AG04450 (cell line): ENCODE data around the gene AMN. TPM values are rescaled to one million over a fixed set of nuclear protein-coding genes. Genes with fewer than 3 reads are reported as not detected.

Source experiments
- CTCF ChIA-PET: fragments of 300-600, 350-600 bp; formaldehyde crosslinking; extraction: SDS; loops from one replicate; lab custom pipeline; 2022; ENCODE audit warnings: antibody characterized with exemption, inconsistent platforms; lab: Charles Lee
- POLR2A ChIA-PET: fragments of 350-600 bp; formaldehyde crosslinking; extraction: SDS; loops from one replicate; lab custom pipeline; 2021; ENCODE audit warnings: antibody characterized with exemption, inconsistent platforms; lab: Yijun Ruan, JAX
- DNase-seq: peaks from one replicate; pipeline ENCODE4 v3.0.0-alpha.2; 2011; ENCODE audit warnings: low read depth, low spot score
- H3K27ac ChIP-seq: one replicate; pipeline ENCODE4 v1.5.1; 2012; ENCODE audit warnings: low read depth, low read length, control low read depth
- H3K27me3 ChIP-seq: one replicate; pipeline ENCODE4 v1.6.0; 2012; ENCODE audit warnings: low read length; ENCODE audit not compliant: control insufficient read depth, insufficient read depth
- H3K4me3 ChIP-seq: 2 replicates; pipeline ENCODE4 v1.5.1; 2011; ENCODE audit warnings: mild to moderate bottlenecking, low read depth, low read length, control low read depth
- H3K9me3 ChIP-seq: 2 replicates; pipeline ENCODE4 v1.5.1; 2012; ENCODE audit warnings: low read length; ENCODE audit not compliant: control insufficient read depth, insufficient read depth
- polyA plus RNA-seq: library from polyadenylated mRNA; depleted of rRNA; stranded (reverse); fragments of >200 nt; gene quantifications from 2 replicates; pipeline ENCODE4 v1.2.3, GENCODE V29; 2011
- TF ChIP-seq, protein P1 (sequence below): IDR thresholded peaks from 2 replicates; pipeline ENCODE4 v1.5.1; 2011; ENCODE audit warnings: low read depth, low read length, control low read depth, inconsistent platforms

AMN gene
- polyA plus RNA-seq, 1 experiment, result 0.06 TPM

DNA sequence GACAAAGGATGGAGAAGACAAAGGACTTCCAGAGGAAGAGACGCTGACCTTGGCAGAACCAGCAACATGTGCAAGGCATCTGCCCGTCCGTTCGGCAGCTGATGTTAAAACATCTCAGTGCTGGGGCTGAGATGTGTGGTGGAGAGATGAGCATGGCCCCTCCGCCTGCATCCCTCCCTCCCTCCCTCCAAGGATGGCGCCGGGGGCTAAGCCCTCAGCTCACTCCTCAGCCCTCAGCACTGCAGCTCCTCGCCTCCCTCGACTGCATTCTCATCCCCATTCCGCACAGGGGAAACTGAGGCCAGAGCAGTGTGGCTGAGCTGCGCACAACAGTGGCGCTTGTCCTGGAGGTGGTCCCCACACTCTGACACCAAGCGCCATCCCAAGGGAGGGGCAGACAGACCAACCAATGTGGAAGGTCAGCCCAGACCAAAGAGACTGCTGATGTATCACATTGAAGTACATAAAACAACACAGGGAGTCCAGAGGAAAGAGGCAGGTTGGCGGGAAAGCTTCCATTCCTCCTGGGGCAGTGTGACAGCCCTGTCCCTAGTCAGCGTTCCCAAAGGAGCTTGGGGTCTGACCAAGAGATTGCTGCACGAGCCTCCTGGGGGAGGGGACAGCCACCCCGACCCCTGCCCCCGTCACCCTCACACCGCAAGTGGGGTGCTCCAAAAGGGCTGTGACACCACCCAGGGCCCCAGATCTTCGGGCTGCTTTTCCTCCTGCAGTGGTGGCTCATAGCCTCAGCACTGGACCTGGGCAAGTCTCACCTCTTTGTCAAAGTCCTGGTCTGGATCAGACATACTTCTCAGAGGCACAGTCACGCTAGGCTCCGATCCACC is 15.1 kb downstream of the AMN start:
- Histone ChIP-seq H3K27ac (no peak overlapping the region), H3K27me3 (no peaks in the 10 kb centered on the region), H3K9me3 (no peaks in the 10 kb centered on the region; the same call in 1 of the 2 replicates), H3K4me3 (no peak overlapping the region)
- ChIA-PET CTCF (no interaction called here), POLR2A (no interaction called here)
- TF ChIP-seq, protein P1, sequence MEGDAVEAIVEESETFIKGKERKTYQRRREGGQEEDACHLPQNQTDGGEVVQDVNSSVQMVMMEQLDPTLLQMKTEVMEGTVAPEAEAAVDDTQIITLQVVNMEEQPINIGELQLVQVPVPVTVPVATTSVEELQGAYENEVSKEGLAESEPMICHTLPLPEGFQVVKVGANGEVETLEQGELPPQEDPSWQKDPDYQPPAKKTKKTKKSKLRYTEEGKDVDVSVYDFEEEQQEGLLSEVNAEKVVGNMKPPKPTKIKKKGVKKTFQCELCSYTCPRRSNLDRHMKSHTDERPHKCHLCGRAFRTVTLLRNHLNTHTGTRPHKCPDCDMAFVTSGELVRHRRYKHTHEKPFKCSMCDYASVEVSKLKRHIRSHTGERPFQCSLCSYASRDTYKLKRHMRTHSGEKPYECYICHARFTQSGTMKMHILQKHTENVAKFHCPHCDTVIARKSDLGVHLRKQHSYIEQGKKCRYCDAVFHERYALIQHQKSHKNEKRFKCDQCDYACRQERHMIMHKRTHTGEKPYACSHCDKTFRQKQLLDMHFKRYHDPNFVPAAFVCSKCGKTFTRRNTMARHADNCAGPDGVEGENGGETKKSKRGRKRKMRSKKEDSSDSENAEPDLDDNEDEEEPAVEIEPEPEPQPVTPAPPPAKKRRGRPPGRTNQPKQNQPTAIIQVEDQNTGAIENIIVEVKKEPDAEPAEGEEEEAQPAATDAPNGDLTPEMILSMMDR, result no peak
- DNase-seq, result no peak

DNA sequence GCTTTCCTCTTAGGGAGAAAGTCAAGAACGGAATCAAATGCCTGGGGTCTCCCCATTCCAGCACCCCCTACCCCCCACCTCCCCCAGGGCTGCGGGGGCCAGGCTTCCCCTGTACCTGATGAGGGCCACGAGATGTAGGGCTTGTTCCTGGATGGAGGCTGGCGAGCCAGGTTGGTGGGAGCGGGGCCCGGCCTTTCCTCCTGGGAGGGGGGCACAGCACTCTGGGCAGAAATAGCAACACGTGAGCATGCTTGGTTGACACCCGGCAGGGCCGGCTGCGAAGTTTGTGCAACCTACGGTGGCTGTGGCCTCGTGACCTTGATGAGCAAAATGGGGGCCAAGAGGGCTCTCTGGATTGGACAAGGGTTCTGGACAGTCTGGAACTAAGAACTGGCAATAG is 15.7 kb downstream of the AMN start:
- no peaks in the 10 kb centered on the region for H3K27me3 ChIP-seq
- ChIA-PET POLR2A (no interaction called here), CTCF (no interaction called here)
- TF ChIP-seq, protein P1, result no peak
- no peak overlapping the region for H3K4me3 ChIP-seq
- no peak overlapping the region for H3K27ac ChIP-seq
- no peak for DNase-seq
- no peaks in the 10 kb centered on the region; the same call in 1 of the 2 replicates for H3K9me3 ChIP-seq

DNA sequence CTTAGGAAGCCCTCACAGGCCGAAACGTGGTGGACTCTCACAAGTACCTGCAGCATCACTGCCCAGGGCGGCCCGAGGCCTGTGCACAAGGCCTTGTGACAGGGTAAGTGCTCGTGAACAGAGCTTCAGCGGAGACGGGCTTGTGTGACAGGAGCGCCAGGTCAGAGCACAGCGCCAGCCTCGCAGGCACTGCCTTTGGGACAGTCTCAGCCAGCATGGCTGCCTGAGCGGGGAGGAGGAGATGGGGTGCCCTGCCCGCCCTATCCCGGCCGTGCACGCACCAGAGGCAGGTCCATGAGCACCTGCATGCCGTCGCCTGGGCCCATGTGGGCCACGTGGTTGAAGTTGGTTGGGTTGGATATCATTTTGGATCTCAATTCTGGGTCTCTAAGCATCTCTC is 16.9 kb downstream of the AMN start:
- H3K27me3 ChIP-seq, result no peaks in the 10 kb centered on the region
- TF ChIP-seq, protein P1, result no peak
- no peak overlapping the region for H3K4me3 ChIP-seq
- H3K27ac ChIP-seq, result no peak overlapping the region
- ChIA-PET CTCF (no interaction called here), POLR2A (no interaction called here)
- no peak for DNase-seq
- no peaks in the 10 kb centered on the region; the same call in 1 of the 2 replicates for H3K9me3 ChIP-seq

DNA sequence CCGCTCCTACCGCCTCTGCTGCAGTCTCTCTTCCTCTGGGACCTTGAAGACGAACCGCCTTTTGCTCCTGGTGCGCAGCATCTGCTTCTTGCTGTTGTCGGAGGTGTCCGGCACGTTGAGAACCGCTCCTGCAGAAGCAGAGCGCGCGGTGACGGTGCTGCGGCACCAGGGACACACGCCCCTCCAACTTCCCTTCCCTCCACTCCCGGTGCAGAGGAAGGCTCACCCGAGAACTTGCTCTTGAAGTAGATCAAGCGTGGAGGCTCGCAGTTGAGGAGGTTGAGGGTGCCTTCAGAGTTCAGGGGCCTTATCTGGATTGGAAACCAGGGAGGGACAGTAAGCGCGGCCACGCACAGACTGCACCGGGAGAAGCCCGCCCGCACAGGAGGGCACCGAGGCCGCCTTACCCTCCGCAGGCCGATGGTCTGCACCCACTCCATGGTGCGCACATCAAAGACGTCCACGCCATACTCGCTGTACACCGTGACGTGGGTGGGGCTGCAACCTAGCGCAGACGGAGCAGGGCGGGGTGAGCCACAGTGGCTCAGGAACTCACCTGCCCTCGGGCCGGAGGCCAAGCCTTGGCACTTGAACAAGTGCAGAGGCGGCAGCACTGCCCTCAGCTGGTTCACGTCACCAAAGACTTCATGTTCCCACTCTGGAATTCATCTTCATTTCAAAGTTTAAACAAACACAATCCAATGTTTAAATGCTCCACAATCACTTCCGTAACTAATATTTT is 17.5 kb downstream of the AMN start:
- no peaks in the 10 kb centered on the region for H3K27me3 ChIP-seq
- CTCF ChIA-PET, result no interaction called here
- H3K9me3 ChIP-seq, result no peaks in the 10 kb centered on the region; the same call in 1 of the 2 replicates
- H3K27ac ChIP-seq, result no peak overlapping the region
- TF ChIP-seq, protein P1, result no peak
- DNase-seq, result no peak
- POLR2A ChIA-PET, result no interaction called here
- no peak overlapping the region for H3K4me3 ChIP-seq

DNA sequence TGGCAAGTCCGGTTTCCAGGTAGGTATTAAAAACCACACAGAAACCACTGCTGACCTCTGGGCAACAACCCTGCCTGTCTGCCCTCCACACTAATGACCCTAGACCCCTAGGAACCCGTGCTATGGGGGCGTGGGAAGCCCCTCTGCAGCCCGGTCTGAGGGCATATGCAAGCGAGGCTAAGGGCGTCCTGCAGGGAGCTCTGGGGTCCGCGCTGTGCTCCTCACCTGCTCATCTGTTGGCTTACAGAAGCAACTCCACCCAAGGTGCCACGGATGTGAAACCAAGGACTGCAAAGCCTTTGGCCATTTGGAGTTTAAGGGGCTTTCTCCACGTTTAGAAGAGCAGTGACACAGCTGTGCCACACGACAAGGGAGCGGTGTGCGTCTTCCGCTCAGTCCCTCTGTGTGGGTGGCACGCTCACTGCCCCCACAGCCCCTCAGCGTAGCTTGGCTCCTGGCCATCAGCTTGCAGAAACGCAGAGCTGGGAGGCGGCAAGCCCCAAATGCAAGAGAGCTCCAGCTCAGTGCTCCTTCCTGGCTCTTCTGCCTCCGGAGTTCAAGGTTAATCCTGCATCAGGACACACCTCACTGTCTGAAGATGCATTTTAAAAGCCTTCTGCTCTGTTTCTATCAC is 18.4 kb downstream of the AMN start:
- Histone ChIP-seq H3K27me3 (no peaks in the 10 kb centered on the region), H3K27ac (no peak overlapping the region), H3K9me3 (no peaks in the 10 kb centered on the region; the same call in 1 of the 2 replicates), H3K4me3 (no peak overlapping the region)
- DNase-seq, result no peak
- TF ChIP-seq, protein P1, result no peak
- ChIA-PET POLR2A (no interaction called here), CTCF (no interaction called here)
